ENCODE data around the gene TRPV5.

Gene TRPV5

DNA sequence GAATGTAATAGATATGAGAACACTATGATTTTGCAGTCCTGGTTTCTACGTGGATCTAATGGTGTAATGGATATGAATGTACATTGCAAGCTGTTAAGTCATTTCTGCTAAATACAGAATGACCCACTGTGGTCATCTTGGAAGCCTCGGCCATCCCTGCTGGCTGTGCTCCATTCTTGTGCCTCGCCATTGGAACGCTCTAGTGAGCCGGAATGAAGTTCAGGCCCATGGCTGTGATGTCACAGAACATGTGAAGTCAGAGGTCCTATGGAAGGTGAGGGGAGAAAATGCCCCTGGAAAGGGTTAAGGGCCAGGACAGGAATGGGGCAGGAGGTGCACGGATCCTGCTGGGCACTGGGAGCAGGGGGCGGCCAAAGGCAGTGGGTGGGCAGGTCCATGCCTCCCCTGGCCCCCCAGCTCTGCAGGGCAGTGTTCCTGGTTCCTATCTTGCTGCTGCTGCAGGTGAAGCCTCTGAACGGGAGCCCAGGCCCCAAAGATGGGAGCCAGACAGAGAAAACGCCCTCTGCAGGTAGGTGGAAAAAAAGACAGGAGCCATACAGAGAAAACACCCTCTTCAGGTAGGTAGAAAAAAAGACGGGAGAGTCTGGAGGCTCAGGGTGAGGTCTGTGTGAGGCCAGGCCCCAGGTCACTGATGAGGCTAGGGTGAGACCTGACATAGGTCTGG, 5.8 kb upstream of the TRPV5 start, which contains the start of gene LLCFC1:
Gene LLCFC1 (plus strand): TSS at position 259 of the 685 bp plus-strand sequence. CDS start 138 bp downstream, at position 397.
- no peak for DNase-seq

DNA sequence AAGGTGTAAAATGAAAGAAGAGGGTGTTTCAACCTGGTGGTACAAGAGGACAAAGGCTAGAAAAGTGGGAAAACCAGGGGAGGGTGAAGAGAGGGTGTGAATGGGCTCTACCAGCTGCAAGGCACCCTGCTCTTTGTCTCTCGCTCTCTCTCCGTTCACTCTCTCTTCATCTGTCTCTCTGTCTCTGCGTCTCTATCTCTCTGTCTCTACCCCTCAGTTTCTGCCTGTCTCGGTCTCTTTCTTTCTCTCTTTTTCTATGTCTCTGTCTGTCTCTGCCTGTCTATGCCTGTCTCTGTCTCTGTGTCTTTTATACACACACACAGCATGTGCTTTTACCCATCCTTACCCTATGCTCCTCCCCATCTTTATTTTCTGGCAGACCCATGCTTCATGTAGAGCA, 5.1 kb upstream of the TRPV5 start:
- DNase-seq, result no peak

DNA sequence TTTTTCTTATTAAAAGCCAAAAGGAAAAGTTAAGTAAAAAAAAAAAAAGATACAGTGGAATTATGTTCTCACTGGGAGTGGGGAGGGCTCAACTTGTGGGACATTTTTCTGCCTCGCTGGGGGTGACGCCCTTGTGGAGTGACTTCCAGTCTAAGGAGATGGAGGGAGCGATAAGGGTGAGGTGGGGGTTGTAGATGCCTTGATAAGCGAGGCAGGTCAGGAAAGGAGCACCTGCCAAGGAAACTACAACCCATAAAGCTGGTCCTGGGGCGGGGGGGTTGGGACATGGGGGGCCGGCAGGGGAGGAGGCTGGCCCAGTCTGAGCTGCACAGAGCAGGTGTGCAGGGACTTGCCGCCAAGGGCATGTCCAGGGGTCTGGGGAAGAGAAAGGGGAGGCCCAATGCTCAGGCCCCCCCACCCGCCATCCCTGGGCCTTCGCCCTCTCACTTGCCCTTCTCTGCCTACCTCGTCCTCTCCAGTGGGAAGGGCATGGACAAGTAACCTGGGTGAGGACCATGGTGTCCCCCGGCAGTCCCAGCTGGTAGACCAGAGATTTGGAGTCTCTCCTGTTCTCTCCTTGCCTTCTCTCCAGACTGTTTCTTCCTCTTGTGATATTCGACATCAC, 2.5 kb upstream of the TRPV5 start:
- DNase-seq, result no peak

- no peak for DNase-seq
Observed at GRCh38 chr7:142934056-142934455, 510 bp upstream of the TRPV5 start.

DNA sequence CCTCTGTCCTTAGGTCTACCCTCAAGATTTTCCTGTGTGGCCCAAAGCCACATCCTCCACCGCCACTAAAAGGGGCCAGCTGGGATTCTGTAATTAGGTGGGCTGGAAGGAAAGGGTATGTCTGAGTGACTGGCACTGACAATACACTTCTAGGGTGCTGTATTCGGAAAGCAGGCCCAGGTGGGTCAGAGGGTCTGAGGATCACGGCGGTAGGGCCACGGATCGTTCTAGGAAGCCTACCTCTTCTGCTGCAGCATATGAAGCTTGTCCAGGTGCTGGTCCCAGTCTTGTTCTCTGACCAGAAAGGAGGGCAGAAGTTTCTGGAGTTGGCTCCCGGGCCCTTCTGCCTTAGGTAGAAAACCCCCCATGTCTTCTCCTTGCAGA, 462 bp downstream of the TRPV5 start:
- DNase-seq, result no peak

DNA sequence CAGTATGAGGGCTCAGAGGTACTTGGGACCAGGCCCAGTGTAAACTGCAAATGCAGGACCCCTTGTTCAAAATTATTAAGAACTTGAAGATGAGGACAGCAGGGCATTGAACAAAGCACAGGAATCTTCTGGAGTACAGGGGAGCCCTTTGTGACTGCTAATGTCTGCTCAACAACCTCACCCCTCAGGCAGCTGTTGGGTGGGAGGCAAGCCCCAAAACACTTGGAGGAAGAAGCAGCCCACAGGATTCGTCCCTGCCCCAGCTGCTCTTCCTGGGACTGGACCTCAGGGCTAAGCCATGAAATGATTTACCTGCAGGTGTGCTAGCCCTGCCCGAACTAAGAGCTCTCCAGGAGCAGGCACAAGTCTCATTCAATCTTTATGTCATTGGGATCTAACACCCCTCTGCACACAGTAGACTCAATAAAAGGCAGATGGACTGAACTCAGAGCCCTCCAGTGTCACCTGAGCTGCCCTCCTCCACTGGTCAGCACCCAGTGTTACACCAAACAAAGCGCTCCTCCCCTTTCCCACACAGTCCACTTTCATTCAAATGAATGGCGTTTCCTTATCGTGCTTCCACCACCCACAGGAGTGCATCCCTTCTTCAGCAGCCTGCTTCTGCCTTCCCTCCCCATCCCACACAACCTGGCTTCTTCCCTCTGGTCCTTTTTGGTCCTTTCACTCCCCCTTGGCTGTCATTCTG, 1.0 kb downstream of the TRPV5 start:
- no peak for DNase-seq

- no peak for DNase-seq
Observed at GRCh38 chr7:142930126-142930730, 3.3 kb downstream of the TRPV5 start.

GRCh38 chr7:142927949-142928348, 5.6 kb downstream of the TRPV5 start:
- DNase-seq, result no peak

DNA sequence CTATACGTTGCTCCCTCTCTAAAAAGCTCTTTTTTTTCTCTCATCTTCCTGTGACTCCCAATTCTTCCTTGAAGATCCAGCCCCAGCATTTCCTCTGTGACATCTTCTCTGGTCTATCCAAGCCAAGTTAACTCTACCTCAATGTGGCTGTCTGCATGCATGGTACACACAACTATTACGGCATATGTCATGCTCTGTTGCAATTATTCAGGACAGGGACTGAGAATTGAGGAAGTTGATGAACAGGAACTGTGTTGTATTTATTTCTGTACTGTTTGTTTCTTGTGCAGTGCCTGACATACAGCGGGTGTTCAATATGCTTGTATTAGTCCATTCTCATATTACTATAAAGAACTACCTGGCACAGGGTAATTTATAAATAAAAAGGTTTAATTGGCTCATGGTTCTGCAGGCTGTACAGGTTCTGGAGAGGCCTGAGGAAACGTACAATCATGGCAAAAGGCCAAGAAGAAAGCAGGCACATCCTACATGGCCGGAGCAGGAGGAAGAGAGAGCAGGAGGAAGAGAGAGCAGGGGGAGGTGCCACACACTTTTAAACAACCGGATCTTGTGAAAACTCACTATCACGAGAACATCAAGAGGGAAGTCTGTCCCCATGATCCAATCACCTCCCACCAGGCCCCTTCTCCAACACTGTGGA, 6.3 kb downstream of the TRPV5 start:
- no peak for DNase-seq

- DNase-seq, result no peak
Observed at GRCh38 chr7:142925413-142925812, 8.1 kb downstream of the TRPV5 start.

DNA sequence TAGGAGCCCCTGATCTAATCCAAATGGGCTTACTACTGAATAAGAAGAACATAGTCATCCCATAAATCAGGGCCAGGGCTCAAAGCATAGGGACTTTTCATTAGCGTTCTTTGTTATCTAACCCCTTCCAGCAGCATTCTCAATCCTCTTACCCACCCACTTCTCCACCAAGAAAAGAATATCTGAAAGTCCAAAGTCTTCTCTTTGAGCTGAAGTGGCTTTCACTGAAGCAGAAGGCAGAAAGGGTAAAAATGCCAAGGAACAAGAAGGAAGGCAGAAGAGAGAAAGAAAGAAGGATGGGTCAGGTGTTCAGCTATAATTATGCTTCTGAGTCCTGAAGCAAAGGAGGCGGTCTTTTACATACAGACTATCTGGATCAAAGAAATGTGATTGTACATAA, 10.2 kb downstream of the TRPV5 start:
- DNase-seq, result no peak

GRCh38 chr7:142919656-142920055, 13.9 kb downstream of the TRPV5 start:
- DNase-seq, result no peak

DNA sequence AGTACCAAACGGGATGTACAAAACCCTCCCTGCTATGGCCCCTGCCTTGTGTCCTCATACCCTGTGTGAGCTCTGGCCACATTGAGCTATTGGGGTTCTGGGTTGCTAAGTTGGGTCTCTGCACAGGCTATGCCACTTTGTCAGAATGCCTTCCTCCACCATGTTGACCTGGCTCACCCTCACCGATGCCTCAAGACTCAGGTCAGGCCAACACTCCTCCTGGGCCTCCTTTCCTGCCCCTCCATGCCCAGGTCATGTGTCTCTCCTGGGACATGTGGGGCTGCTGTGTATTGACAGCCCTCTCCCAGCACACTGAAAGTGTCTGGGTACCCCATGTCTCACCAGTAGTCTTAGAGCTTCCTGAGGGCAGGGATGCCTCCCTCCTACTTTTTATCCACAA, 14.6 kb downstream of the TRPV5 start:
- DNase-seq, result no peak

DNA sequence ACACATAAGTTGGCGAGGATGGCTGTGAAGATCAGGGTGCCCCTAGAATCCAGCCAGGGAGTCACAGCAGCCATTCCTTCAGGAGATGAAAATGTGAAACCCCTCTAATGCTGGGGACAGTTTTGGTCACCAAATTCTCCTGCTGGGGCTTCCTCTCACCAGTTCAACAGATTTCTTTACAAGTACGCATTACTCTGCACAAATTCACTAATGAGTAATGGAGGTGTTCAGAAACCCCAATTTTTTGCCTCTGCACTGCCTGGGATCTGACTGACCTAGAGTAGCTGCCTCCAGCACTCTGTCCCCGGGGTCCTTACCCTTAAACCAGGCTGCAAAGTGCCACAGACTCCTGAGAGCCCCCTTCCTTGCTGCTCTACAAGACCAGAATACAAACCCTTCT, 16.1 kb downstream of the TRPV5 start:
- no peak for DNase-seq

DNA sequence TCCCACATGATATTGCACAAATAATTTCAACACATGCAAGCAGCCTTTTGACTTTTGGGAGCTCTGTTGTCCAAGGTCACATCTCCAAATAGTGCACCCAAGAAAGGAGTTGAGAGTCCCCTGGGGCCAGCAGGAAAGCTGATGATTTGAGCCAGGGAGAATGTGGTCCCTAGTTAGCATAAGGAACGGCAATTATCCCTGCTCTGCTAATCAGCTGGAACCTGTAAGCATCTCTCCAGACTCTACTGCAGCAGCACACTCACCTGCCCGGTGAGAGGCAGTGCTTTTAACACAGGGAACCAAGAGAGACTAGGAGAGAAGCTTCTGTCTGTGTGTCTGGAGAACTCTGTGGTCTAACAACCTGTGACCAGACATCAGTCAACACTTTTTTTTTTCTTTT, 17.0 kb downstream of the TRPV5 start:
- no peak for DNase-seq

GRCh38 chr7:142915315-142915714, 18.2 kb downstream of the TRPV5 start:
- DNase-seq, result no peak

DNA sequence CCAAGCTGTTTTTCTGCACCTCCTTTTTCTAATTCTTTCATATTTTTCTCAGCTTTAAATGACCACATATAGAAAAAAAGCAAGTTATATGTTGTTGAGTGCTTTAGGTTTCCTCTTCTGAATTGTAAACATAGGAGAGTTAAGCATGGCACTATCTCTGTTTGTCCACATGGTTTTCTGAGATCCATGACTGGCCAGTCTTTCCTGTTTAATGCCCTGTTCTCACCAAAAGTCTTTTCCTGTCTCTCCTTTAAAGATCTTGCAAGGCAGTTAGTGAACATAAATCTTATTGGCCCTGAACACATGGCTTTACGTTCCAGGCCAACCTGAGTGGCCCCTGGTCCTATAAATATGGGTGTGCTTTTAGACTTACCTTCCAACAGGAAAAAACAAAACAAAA, 19.4 kb downstream of the TRPV5 start:
- DNase-seq, result no peak

GRCh38 chr7:142913566-142913965, 20.0 kb downstream of the TRPV5 start:
- no peak for DNase-seq

DNA sequence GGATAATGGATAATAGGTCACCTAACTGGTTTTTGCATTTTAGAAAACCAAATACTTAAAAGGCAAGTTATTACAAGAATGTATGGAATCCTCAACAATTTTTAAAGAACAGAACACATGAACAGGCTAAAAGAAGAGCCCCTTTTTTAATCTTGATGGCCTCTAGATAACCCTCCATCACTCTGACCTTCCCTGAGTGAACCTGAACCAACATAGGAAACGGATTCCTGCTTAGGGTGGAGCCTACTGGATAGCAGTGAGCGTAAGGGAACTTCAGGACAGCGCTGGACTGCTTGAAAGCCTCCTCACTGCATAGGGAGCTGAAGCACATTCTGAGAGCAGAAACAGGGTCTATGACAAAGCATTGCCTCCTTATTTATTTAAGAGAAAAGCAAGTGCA, 20.5 kb downstream of the TRPV5 start:
- DNase-seq, result no peak

DNA sequence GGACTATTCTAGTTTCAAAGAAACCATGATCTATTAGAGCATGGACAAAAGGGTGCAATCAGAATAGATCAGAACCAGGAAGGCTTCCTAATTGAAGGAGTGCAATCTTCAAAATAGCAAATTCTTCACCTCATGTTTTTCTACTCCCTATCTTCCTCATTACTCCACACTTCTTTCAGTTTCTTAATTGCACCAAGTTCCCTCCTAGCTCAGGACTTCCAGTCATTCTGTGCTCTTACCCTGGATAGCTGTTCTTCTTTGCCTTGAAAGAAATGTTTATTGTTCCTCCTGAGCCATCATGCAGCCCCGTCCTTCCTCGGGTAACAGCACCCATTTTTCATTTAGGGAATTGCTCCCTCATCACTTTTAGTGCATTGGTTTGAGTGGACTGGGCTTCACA, 23.1 kb downstream of the TRPV5 start:
- no peak for DNase-seq

- DNase-seq, result no peak
Observed at GRCh38 chr7:142910031-142910433, 23.5 kb downstream of the TRPV5 start.

GRCh38 chr7:142908921-142909890, 24.3 kb downstream of the TRPV5 start:
- DNase-seq, result no peak
